IPS-NIHi7 (cell line): ENCODE results near the gene ABLIM2.

Experiments
- DNase-seq: peaks from one replicate; pipeline ENCODE4 v3.0.0; 2012; ENCODE audit warnings: mixed read lengths; ENCODE audit errors: extremely low spot score

The ABLIM2 gene

GRCh38 chr4:8028884-8029568 lies 129.6 kb downstream of the ABLIM2 start:
- DNase-seq: no peak

- no peak for DNase-seq
Observed at GRCh38 chr4:8028368-8028767, 130.2 kb downstream of the ABLIM2 start.

GRCh38 chr4:8026453-8026852 lies 132.2 kb downstream of the ABLIM2 start:
- no peak for DNase-seq

- no peak for DNase-seq
Observed at GRCh38 chr4:8025668-8026067, 132.9 kb downstream of the ABLIM2 start.

GRCh38 chr4:8024073-8024786 lies 134.4 kb downstream of the ABLIM2 start:
- DNase-seq: no peak

- no peak for DNase-seq
Observed at GRCh38 chr4:8023696-8024033, 134.9 kb downstream of the ABLIM2 start.

- DNase-seq: no peak
Observed at GRCh38 chr4:8022767-8023695, 135.6 kb downstream of the ABLIM2 start.

- DNase-seq: no peak
Observed at GRCh38 chr4:8021796-8022195, 136.8 kb downstream of the ABLIM2 start.

- no peak for DNase-seq
Observed at GRCh38 chr4:8019396-8020365, 138.9 kb downstream of the ABLIM2 start.

- no peak for DNase-seq
Observed at GRCh38 chr4:8016527-8016926, 142.1 kb downstream of the ABLIM2 start.

GRCh38 chr4:8015512-8015911 lies 143.1 kb downstream of the ABLIM2 start:
- DNase-seq: peak; percentile 53

- no peak for DNase-seq
Observed at GRCh38 chr4:8013976-8014726, 144.5 kb downstream of the ABLIM2 start.

GRCh38 chr4:8012517-8012916 lies 146.1 kb downstream of the ABLIM2 start:
- DNase-seq: no peak

- DNase-seq: no peak
Observed at GRCh38 chr4:8010618-8011017, 148.0 kb downstream of the ABLIM2 start.

- DNase-seq: no peak
Observed at GRCh38 chr4:8009710-8010511, 148.7 kb downstream of the ABLIM2 start.

- DNase-seq: no peak
Observed at GRCh38 chr4:8009097-8009496, 149.5 kb downstream of the ABLIM2 start.

- DNase-seq: no peak
Observed at GRCh38 chr4:8008391-8008790, 150.2 kb downstream of the ABLIM2 start.

- DNase-seq: no peak
Observed at GRCh38 chr4:8007581-8007980, 151.0 kb downstream of the ABLIM2 start.

GRCh38 chr4:8006471-8006870 lies 152.1 kb downstream of the ABLIM2 start:
- no peak for DNase-seq

GRCh38 chr4:8005814-8006215 lies 152.8 kb downstream of the ABLIM2 start:
- DNase-seq: no peak
